ENCODE measurements around the gene SEMA6A.

DNA sequence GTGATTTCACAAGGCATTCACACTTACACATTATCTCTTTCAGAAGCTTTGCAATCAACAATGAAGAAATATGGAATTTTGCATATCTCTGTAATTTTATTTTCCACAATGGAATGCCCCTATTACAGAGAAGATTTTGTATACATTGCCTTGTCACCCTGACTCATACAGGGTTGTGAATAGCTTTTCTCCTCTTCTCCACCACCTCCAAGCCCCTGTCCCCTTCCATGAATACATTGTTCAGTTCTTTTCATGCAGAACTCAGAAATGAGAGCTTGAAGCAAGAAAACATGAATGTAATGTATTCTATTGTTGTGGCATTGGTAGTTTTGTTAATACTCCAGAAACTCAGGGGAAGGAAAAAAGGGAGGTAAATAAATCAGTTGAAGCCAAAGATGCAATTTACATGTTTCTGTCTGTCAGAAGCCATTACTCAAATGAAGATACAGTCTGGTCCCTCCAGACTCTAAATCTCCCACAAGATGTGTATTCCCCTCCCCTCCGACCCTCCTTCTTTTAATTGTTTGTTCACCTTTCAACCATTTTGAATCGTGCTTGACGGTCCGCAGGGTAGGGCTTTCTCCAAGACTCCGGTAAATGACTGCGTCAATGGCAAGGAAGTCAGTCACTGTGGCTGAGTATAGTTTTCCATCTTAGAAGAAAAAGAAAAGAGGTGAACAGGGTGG, 86.1 kb downstream of the SEMA6A start:
- TF ChIP-seq, protein P1, sequence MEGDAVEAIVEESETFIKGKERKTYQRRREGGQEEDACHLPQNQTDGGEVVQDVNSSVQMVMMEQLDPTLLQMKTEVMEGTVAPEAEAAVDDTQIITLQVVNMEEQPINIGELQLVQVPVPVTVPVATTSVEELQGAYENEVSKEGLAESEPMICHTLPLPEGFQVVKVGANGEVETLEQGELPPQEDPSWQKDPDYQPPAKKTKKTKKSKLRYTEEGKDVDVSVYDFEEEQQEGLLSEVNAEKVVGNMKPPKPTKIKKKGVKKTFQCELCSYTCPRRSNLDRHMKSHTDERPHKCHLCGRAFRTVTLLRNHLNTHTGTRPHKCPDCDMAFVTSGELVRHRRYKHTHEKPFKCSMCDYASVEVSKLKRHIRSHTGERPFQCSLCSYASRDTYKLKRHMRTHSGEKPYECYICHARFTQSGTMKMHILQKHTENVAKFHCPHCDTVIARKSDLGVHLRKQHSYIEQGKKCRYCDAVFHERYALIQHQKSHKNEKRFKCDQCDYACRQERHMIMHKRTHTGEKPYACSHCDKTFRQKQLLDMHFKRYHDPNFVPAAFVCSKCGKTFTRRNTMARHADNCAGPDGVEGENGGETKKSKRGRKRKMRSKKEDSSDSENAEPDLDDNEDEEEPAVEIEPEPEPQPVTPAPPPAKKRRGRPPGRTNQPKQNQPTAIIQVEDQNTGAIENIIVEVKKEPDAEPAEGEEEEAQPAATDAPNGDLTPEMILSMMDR (IDR thresholded peaks at IDR 0.05): no peak
- TF ChIP-seq EP300 (IDR thresholded peaks at IDR 0.05) (no peak), EHMT2 (IDR thresholded peaks at IDR 0.05; ENCODE audit: low read depth) (no peak), CHD2 (IDR thresholded peaks at IDR 0.05; ENCODE audit: low read length, partially characterized antibody) (no peak), JUNB (IDR thresholded peaks at IDR 0.05) (no peak), HOXB13 (CRISPR knock-in tag; IDR thresholded peaks at IDR 0.05; ENCODE audit: low read depth) (no peak)

Measured in A549 (cell line).